Effector memory CD8-positive, alpha-beta T cell (primary cell): ENCODE results near the gene SULF2.

ENCODE experiments used
- ATAC-seq: fragments of 150-1000 bp; cut with Tn5 transposase; replicated peaks from 2 replicates; pipeline ENCODE4 v1.10.0; 2021; ENCODE audit warnings: mild to moderate bottlenecking, moderate library complexity
- DNase-seq, 3 experiments: peaks; one replicate each; pipeline ENCODE4 v3.0.0; 2021
- H3K27ac Mint-ChIP-seq, 2 donors: one replicate each; pipeline ENCODE4 v1.8.0; 2022; ENCODE audit warnings: mild to moderate bottlenecking in 2 of 2, mixed read lengths in 2 of 2, moderate library complexity in 2 of 2
- H3K27me3 Mint-ChIP-seq, 2 donors: one replicate each; pipeline ENCODE4 v1.8.0; 2022; ENCODE audit warnings: mixed read lengths in 2 of 2
- H3K36me3 Mint-ChIP-seq: one replicate; pipeline ENCODE4 v1.8.0; 2022; ENCODE audit warnings: mild to moderate bottlenecking, moderate library complexity, mixed read lengths; ENCODE audit not compliant: insufficient read depth
- H3K4me1 Mint-ChIP-seq, 2 donors: one replicate each; pipeline ENCODE4 v1.8.0; 2022; ENCODE audit warnings: low read depth in 2 of 2, mixed read lengths in 2 of 2
- H3K4me3 Mint-ChIP-seq, 2 donors: one replicate each; pipeline ENCODE4 v1.8.0; 2022; ENCODE audit warnings: mild to moderate bottlenecking in 2 of 2, mixed read lengths in 2 of 2, moderate library complexity in 2 of 2
- H3K9me3 Mint-ChIP-seq, 2 donors: one replicate each; pipeline ENCODE4 v1.8.0; 2022; ENCODE audit warnings: mixed read lengths in 2 of 2

Gene SULF2

GRCh38 chr20:47688385-47689381 is 96.6 kb downstream of the SULF2 start:
- no peak overlapping the region for H3K27ac Mint-ChIP-seq
- peaks cover 33 to 47% of the 10 kb centered on the region in 2 donors for H3K27me3 Mint-ChIP-seq
- H3K4me1 Mint-ChIP-seq = no peaks in the 10 kb centered on the region
- no peak for ATAC-seq
- H3K36me3 Mint-ChIP-seq = no peaks in the 10 kb centered on the region
- H3K4me3 Mint-ChIP-seq = no peak overlapping the region
- no peak for DNase-seq
- no peaks in the 10 kb centered on the region for H3K9me3 Mint-ChIP-seq

GRCh38 chr20:47687095-47687987 is 97.9 kb downstream of the SULF2 start:
- Mint-ChIP-seq H3K27ac (no peak overlapping the region), H3K4me1 (no peaks in the 10 kb centered on the region), H3K36me3 (no peaks in the 10 kb centered on the region), H3K27me3 (peaks cover 39 to 59% of the 10 kb centered on the region in 2 donors), H3K4me3 (no peak overlapping the region), H3K9me3 (no peaks in the 10 kb centered on the region)
- no peak for DNase-seq
- ATAC-seq = no peak

GRCh38 chr20:47686545-47686944 is 98.7 kb downstream of the SULF2 start:
- H3K4me1 Mint-ChIP-seq = no peaks in the 10 kb centered on the region
- DNase-seq (no peak), ATAC-seq (no peak)
- H3K27me3 Mint-ChIP-seq = peaks cover 39 to 59% of the 10 kb centered on the region in 2 donors
- no peak overlapping the region for H3K4me3 Mint-ChIP-seq
- H3K36me3 Mint-ChIP-seq = no peaks in the 10 kb centered on the region
- no peaks in the 10 kb centered on the region for H3K9me3 Mint-ChIP-seq
- H3K27ac Mint-ChIP-seq = no peak overlapping the region

- ATAC-seq = no peak
Measured at GRCh38 chr20:47684306-47685080, 100.8 kb downstream of the SULF2 start.

GRCh38 chr20:47682916-47683315 is 102.4 kb downstream of the SULF2 start:
- DNase-seq (no peak), ATAC-seq (no peak)
- Mint-ChIP-seq H3K4me3 (no peak overlapping the region), H3K36me3 (peaks cover 3% of the 10 kb centered on the region), H3K27me3 (peaks cover 20 to 22% of the 10 kb centered on the region in 2 donors), H3K27ac (no peak overlapping the region), H3K4me1 (peaks cover 0 to 5% of the 10 kb centered on the region in 2 donors), H3K9me3 (no peaks in the 10 kb centered on the region)

More at GRCh38 chr20:47684306-47685080, 100.8 kb downstream of the SULF2 start:
- H3K27ac Mint-ChIP-seq = no peak overlapping the region
- no peak for DNase-seq
- H3K4me3 Mint-ChIP-seq = no peak overlapping the region
- no peaks in the 10 kb centered on the region for H3K9me3 Mint-ChIP-seq
- H3K4me1 Mint-ChIP-seq = no peaks in the 10 kb centered on the region
- H3K36me3 Mint-ChIP-seq = no peaks in the 10 kb centered on the region
- peaks cover 21 to 38% of the 10 kb centered on the region in 2 donors for H3K27me3 Mint-ChIP-seq

- Mint-ChIP-seq H3K4me1 (peaks cover 0 to 5% of the 10 kb centered on the region in 2 donors), H3K36me3 (peaks cover 3% of the 10 kb centered on the region), H3K4me3 (no peak overlapping the region), H3K27ac (no peak overlapping the region), H3K9me3 (no peaks in the 10 kb centered on the region), H3K27me3 (peaks cover 15 to 17% of the 10 kb centered on the region in 2 donors)
- DNase-seq (no peak), ATAC-seq (no peak)
Measured at GRCh38 chr20:47682028-47682783, 103.1 kb downstream of the SULF2 start.

- H3K27ac Mint-ChIP-seq = no peak overlapping the region
- H3K4me1 Mint-ChIP-seq = peaks cover 0 to 5% of the 10 kb centered on the region in 2 donors
- peaks cover 3% of the 10 kb centered on the region for H3K36me3 Mint-ChIP-seq
- ATAC-seq (no peak), DNase-seq (no peak)
- H3K9me3 Mint-ChIP-seq = no peaks in the 10 kb centered on the region
- H3K4me3 Mint-ChIP-seq = no peak overlapping the region
- peaks cover 13 to 16% of the 10 kb centered on the region in 2 donors for H3K27me3 Mint-ChIP-seq
Measured at GRCh38 chr20:47680804-47681529, 104.3 kb downstream of the SULF2 start.

GRCh38 chr20:47679462-47679861 is 105.8 kb downstream of the SULF2 start:
- Mint-ChIP-seq H3K27ac (no peak overlapping the region), H3K4me1 (peaks cover 0 to 5% of the 10 kb centered on the region in 2 donors), H3K27me3 (peaks cover 13 to 16% of the 10 kb centered on the region in 2 donors), H3K36me3 (peaks cover 3% of the 10 kb centered on the region), H3K4me3 (no peak overlapping the region), H3K9me3 (no peaks in the 10 kb centered on the region)
- ATAC-seq (no peak), DNase-seq (no peak)

- ATAC-seq (no peak), DNase-seq (no peak)
- H3K9me3 Mint-ChIP-seq = no peaks in the 10 kb centered on the region
- no peak overlapping the region for H3K4me3 Mint-ChIP-seq
- H3K27ac Mint-ChIP-seq = no peak overlapping the region
- peaks cover 0 to 5% of the 10 kb centered on the region in 2 donors for H3K4me1 Mint-ChIP-seq
- H3K36me3 Mint-ChIP-seq = peaks cover 3% of the 10 kb centered on the region
- H3K27me3 Mint-ChIP-seq = peaks cover 10 to 16% of the 10 kb centered on the region in 2 donors
Measured at GRCh38 chr20:47678536-47678935, 106.7 kb downstream of the SULF2 start.

- no peak overlapping the region for H3K4me3 Mint-ChIP-seq
- peak; percentile 18 to 30 (median 19) for DNase-seq
- peaks cover 3% of the 10 kb centered on the region for H3K36me3 Mint-ChIP-seq
- peaks cover 3 to 10% of the 10 kb centered on the region in 2 donors for H3K27me3 Mint-ChIP-seq
- ATAC-seq = peak; percentile 48
- no peaks in the 10 kb centered on the region for H3K9me3 Mint-ChIP-seq
- no peak overlapping the region for H3K27ac Mint-ChIP-seq
- H3K4me1 Mint-ChIP-seq = peaks cover 0 to 5% of the 10 kb centered on the region in 2 donors
Measured at GRCh38 chr20:47677635-47678453, 107.4 kb downstream of the SULF2 start.

- DNase-seq (no peak), ATAC-seq (peak; percentile 29)
- H3K4me1 Mint-ChIP-seq = peaks cover 0 to 5% of the 10 kb centered on the region in 2 donors
- H3K27ac Mint-ChIP-seq = no peak overlapping the region
- H3K4me3 Mint-ChIP-seq = no peak overlapping the region
- peaks cover 3% of the 10 kb centered on the region for H3K36me3 Mint-ChIP-seq
- peaks cover 0 to 10% of the 10 kb centered on the region in 2 donors for H3K27me3 Mint-ChIP-seq
- H3K9me3 Mint-ChIP-seq = no peaks in the 10 kb centered on the region
Measured at GRCh38 chr20:47676912-47677634, 108.2 kb downstream of the SULF2 start.
